Aorta (tissue), 5 donors: ENCODE results near the gene CD46. TPM values are rescaled to one million over a fixed set of nuclear protein-coding genes. Genes with fewer than 3 reads are reported as not detected.

Experiments used
- ATAC-seq: fragments of 200-7000 bp; cut with Tn5 transposase; one replicate; pipeline ENCODE4 v1.9.1; 2022; ENCODE audit warnings: moderate library complexity; ENCODE audit not compliant: low FRiP score
- DNase-seq, 2 donors: peaks; one replicate each; pipeline ENCODE4 v3.0.0-alpha.2; 2020
- H3K27ac ChIP-seq, 2 donors: one replicate each; pipeline ENCODE4 v1.5.1; 2013; ENCODE audit warnings: low read length in 2 of 2, mild to moderate bottlenecking in 2 of 2, moderate library complexity in 2 of 2, control low read depth in 1 of 2, inconsistent platforms in 1 of 2, low read depth in 1 of 2
- H3K27me3 ChIP-seq, 2 donors: one replicate each; pipeline ENCODE4 v1.6.1; 2013; ENCODE audit warnings: control low read depth in 1 of 2, low read length in 1 of 2, mild to moderate bottlenecking in 1 of 2, moderate library complexity in 1 of 2; ENCODE audit not compliant: insufficient read depth in 2 of 2, control insufficient read depth in 1 of 2
- H3K36me3 ChIP-seq, 2 donors: one replicate each; pipeline ENCODE4 v1.6.1; 2013; ENCODE audit warnings: control low read depth in 1 of 2, low read length in 1 of 2, mild to moderate bottlenecking in 1 of 2; ENCODE audit not compliant: insufficient read depth in 2 of 2, control insufficient read depth in 1 of 2
- H3K4me1 ChIP-seq, 2 donors: one replicate each; pipeline ENCODE4 v1.6.1; 2013; ENCODE audit warnings: low read length in 2 of 2, control low read depth in 1 of 2, mild to moderate bottlenecking in 1 of 2, moderate library complexity in 1 of 2; ENCODE audit not compliant: insufficient read depth in 2 of 2, control insufficient read depth in 1 of 2
- H3K4me3 ChIP-seq, 2 donors: one replicate each; pipeline ENCODE4 v1.5.1; 2013; ENCODE audit warnings: low read length in 2 of 2, control low read depth in 1 of 2, mild to moderate bottlenecking in 1 of 2
- H3K9me3 ChIP-seq: one replicate; pipeline ENCODE4 v1.6.1; 2013; ENCODE audit warnings: mild to moderate bottlenecking, low read length; ENCODE audit not compliant: control insufficient read depth
- WGBS, 2 donors: extraction: QIAGEN DNeasy Blood & Tissue Kit; methylation state at CpG; one replicate each; pipeline ENCODE4 v1.1.7; 2013; 5-methylcytosine and 5-hydroxymethylcytosine counted together
- intact Hi-C, 2 donors: fragments of 100-400 bp; cut with DNase I; formaldehyde crosslinking; loops; one replicate each; pipeline versions ENCODE4 v1.14.2 to v1.15.0; 2022
- polyA plus RNA-seq, 2 donors: library from polyadenylated mRNA; stranded (reverse); fragments of 200-250 nt; gene quantifications; one replicate each; pipeline ENCODE4 v1.2.3, GENCODE V29; 2013
- total RNA-seq, 2 donors: library from RNA; stranded (reverse); fragmentation: NEBNext Ultra II Directional; extraction: Animal tissue kit (Norgen Biotek cat#: 25700); gene quantifications; one replicate each; pipeline ENCODE4 v1.2.1, GENCODE V29; 2021
- donor health status: healthy with polysubstance abuse.
- donor health status: Bipolar disorder and iron deficiency.
- donor health status: DM: no; HTN: no; CAD: no.
- donor health status: DM: no; HTN: no; CAD: no.
- donor health status: DM: yes; HTN: yes; CAD: no.

Gene CD46
- total and polyA plus RNA-seq, 4 donors: 56.3 to 210 (median 171) TPM

GRCh38 chr1:207823880-207824566 is 72.2 kb downstream of the CD46 start:
- intact Hi-C loops: loop anchor here in 1 of 2 donors (10.0 kb wide), 1 partner anchor 141 kb away; no protein-coding TSS in a partner anchor
- H3K27me3 ChIP-seq: no peaks in the 10 kb centered on the region
- 1% methylated on average over 9 of the region's 9 CpGs for WGBS, 2 donors
- H3K9me3 ChIP-seq: no peaks in the 10 kb centered on the region
- peak overlapping the region; percentile 96 to 99 for H3K4me3 ChIP-seq
- DNase-seq (peak; percentile 88 to 92), ATAC-seq (peak; percentile 86)
- H3K27ac ChIP-seq: peak overlapping the region; percentile 96 to 99
- H3K4me1 ChIP-seq: peaks cover 0 to 3% of the 10 kb centered on the region in 2 donors
- H3K36me3 ChIP-seq: peaks cover 0 to 2% of the 10 kb centered on the region in 2 donors

GRCh38 chr1:207824691-207825408 is 73.0 kb downstream of the CD46 start:
- no peaks in the 10 kb centered on the region for H3K36me3 ChIP-seq
- WGBS, 2 donors: 67 to 69% methylated on average over 6 of the region's 6 CpGs
- intact Hi-C loops: loop anchor here in 1 of 2 donors (10.0 kb wide), 1 partner anchor 140 kb away; no protein-coding TSS in a partner anchor
- peak overlapping the region; percentile 96 to 99 for H3K27ac ChIP-seq
- no peak for ATAC-seq
- H3K9me3 ChIP-seq: no peaks in the 10 kb centered on the region
- H3K4me1 ChIP-seq: peaks cover 0 to 3% of the 10 kb centered on the region in 2 donors
- no peak for DNase-seq
- no peak overlapping the region for H3K4me3 ChIP-seq
- no peaks in the 10 kb centered on the region for H3K27me3 ChIP-seq

GRCh38 chr1:207825409-207825695 is 73.5 kb downstream of the CD46 start:
- DNase-seq: no peak
- intact Hi-C loops: loop anchor here in 1 of 2 donors (10.0 kb wide), 1 partner anchor 139 kb away; no protein-coding TSS in a partner anchor
- Histone ChIP-seq H3K4me1 (peaks cover 0 to 3% of the 10 kb centered on the region in 2 donors), H3K9me3 (no peaks in the 10 kb centered on the region), H3K27me3 (no peaks in the 10 kb centered on the region), H3K36me3 (no peaks in the 10 kb centered on the region), H3K27ac (peak overlapping the region; percentile 96 to 99), H3K4me3 (no peak overlapping the region)
- 14 to 15% methylated on average over 2 of the region's 2 CpGs for WGBS, 2 donors
- no peak for ATAC-seq

- Histone ChIP-seq H3K27ac (peak overlapping the region; percentile 96 to 99), H3K9me3 (no peaks in the 10 kb centered on the region), H3K4me3 (no peak overlapping the region), H3K27me3 (no peaks in the 10 kb centered on the region), H3K36me3 (no peaks in the 10 kb centered on the region), H3K4me1 (peaks cover 0 to 3% of the 10 kb centered on the region in 2 donors)
- peak; percentile 28 for ATAC-seq
- intact Hi-C loops: loop anchor here in 1 of 2 donors (10.0 kb wide), 1 partner anchor 139 kb away; no protein-coding TSS in a partner anchor
- WGBS, 2 donors: 52 to 57% methylated on average over 18 of the region's 18 CpGs
- peak in 1 of 2 donors; percentile 91 for DNase-seq
Measured at GRCh38 chr1:207825719-207826556, 74.1 kb downstream of the CD46 start.

- DNase-seq (no peak), ATAC-seq (no peak)
- H3K27me3 ChIP-seq: no peaks in the 10 kb centered on the region
- peaks cover 0 to 3% of the 10 kb centered on the region in 2 donors for H3K4me1 ChIP-seq
- H3K9me3 ChIP-seq: no peaks in the 10 kb centered on the region
- H3K36me3 ChIP-seq: no peaks in the 10 kb centered on the region
- WGBS, 2 donors: 19 to 29% methylated on average over 18 of the region's 18 CpGs
- H3K27ac ChIP-seq: peak overlapping the region; percentile 96 to 99
- H3K4me3 ChIP-seq: no peak overlapping the region
- intact Hi-C loops: loop anchor here in 1 of 2 donors (10.0 kb wide), 1 partner anchor 138 kb away; no protein-coding TSS in a partner anchor
Measured at GRCh38 chr1:207826557-207827487, 75.0 kb downstream of the CD46 start.

- Histone ChIP-seq H3K4me1 (peaks cover 0 to 3% of the 10 kb centered on the region in 2 donors), H3K36me3 (no peaks in the 10 kb centered on the region), H3K27ac (no peak overlapping the region), H3K4me3 (no peak overlapping the region), H3K9me3 (no peaks in the 10 kb centered on the region), H3K27me3 (no peaks in the 10 kb centered on the region)
- intact Hi-C loops: loop anchor here in 1 of 2 donors (10.0 kb wide), 1 partner anchor 137 kb away; no protein-coding TSS in a partner anchor
- no peak for ATAC-seq
- 89 to 96% methylated on average over 2 of the region's 2 CpGs for WGBS, 2 donors
- DNase-seq: no peak
Measured at GRCh38 chr1:207827488-207827830, 75.6 kb downstream of the CD46 start.

- Histone ChIP-seq H3K4me3 (no peak overlapping the region), H3K27ac (no peak overlapping the region), H3K27me3 (no peaks in the 10 kb centered on the region), H3K9me3 (no peaks in the 10 kb centered on the region), H3K4me1 (peaks cover 0 to 3% of the 10 kb centered on the region in 2 donors), H3K36me3 (no peaks in the 10 kb centered on the region)
- DNase-seq (no peak), ATAC-seq (no peak)
- intact Hi-C loops: loop anchor here (2.0 to 10.0 kb wide), 3 partner anchors 41 to 137 kb away; no protein-coding TSS in a partner anchor
- 76 to 77% methylated on average over 5 of the region's 5 CpGs for WGBS, 2 donors
Measured at GRCh38 chr1:207828046-207828445, 76.2 kb downstream of the CD46 start.
